HG03575 (cell line): ENCODE measurements around the gene KLHDC7B.

Experiments
- ATAC-seq: cut with Tn5 transposase; IDR thresholded peaks from one replicate; pipeline ENCODE4 v1.9.1; 2021; ENCODE audit not compliant: unreplicated experiment, insufficient number of reproducible peaks, low FRiP score; ENCODE audit errors: extremely low read depth

The KLHDC7B gene

GRCh38 chr22:50545522-50546325 is at the start of gene KLHDC7B:
TSS of gene KLHDC7B (plus strand) at chr22:50545899. CDS start at chr22:50546244, 345 bp downstream.
- no peak for ATAC-seq

GRCh38 chr22:50497093-50497492 is 48.6 kb upstream of the KLHDC7B start:
- no peak for ATAC-seq

GRCh38 chr22:50498322-50498890 is 47.3 kb upstream of the KLHDC7B start:
- ATAC-seq = no peak

GRCh38 chr22:50500452-50500851 is 45.2 kb upstream of the KLHDC7B start:
- ATAC-seq = no peak

GRCh38 chr22:50502096-50502495 is 43.6 kb upstream of the KLHDC7B start:
- ATAC-seq = no peak

GRCh38 chr22:50502628-50503474 is 42.8 kb upstream of the KLHDC7B start:
- no peak for ATAC-seq

- no peak for ATAC-seq
Measured at GRCh38 chr22:50503475-50504145, 42.1 kb upstream of the KLHDC7B start.

GRCh38 chr22:50504369-50505211 is 41.1 kb upstream of the KLHDC7B start:
- no peak for ATAC-seq

GRCh38 chr22:50505276-50505775 is 40.4 kb upstream of the KLHDC7B start:
- no peak for ATAC-seq

- ATAC-seq = no peak
Measured at GRCh38 chr22:50505776-50506610, 39.7 kb upstream of the KLHDC7B start.

- ATAC-seq = no peak
Measured at GRCh38 chr22:50506611-50507420, 38.9 kb upstream of the KLHDC7B start.

- no peak for ATAC-seq
Measured at GRCh38 chr22:50507421-50507990, 38.2 kb upstream of the KLHDC7B start, which contains the start of gene LMF2. TSS of gene LMF2 (minus strand) at chr22:50507702. CDS start at chr22:50507675, 27 bp downstream.

GRCh38 chr22:50507991-50508884 is 37.5 kb upstream of the KLHDC7B start, which contains the start of gene NCAPH2:
TSS of gene NCAPH2 (plus strand) at chr22:50508224. CDS start at chr22:50508338, 114 bp downstream.
- no peak for ATAC-seq

GRCh38 chr22:50508897-50509296 is 36.8 kb upstream of the KLHDC7B start:
- ATAC-seq = no peak

GRCh38 chr22:50513175-50513574 is 32.5 kb upstream of the KLHDC7B start:
- ATAC-seq = no peak
